HepG2 (cell line): ENCODE results near the gene HINFP. TPM values are rescaled to one million over a fixed set of nuclear protein-coding genes. Genes with fewer than 3 reads are reported as not detected.

Experiments
- ADNP ChIP-seq: sonication (generic); formaldehyde crosslinking; IDR thresholded peaks from 2 replicates; pipeline ENCODE4 v1.4.0; 2020; ENCODE audit warnings: missing genetic modification reagents
- ATF6 ChIP-seq: sonication (generic); formaldehyde crosslinking; conservative IDR thresholded peaks from 2 replicates; pipeline ENCODE4 v1.4.0; 2020; ENCODE audit warnings: missing genetic modification reagents
- CBX2 ChIP-seq, 2 experiments: fragments of 200-600 bp in 1 of 2; sonication (generic); formaldehyde crosslinking in 1 of 2; IDR thresholded peaks; 2 replicates each; pipeline versions ENCODE4 v1.7.0 to v1.8.1; 2018 to 2022; ENCODE audit warnings: low read depth in 2 of 2, low read length in 1 of 2, mild to moderate bottlenecking in 1 of 2, missing genetic modification reagents in 1 of 2
- ELF3 ChIP-seq: IDR thresholded peaks from 2 replicates; pipeline ENCODE4 v1.6.1; 2016; ENCODE audit warnings: missing genetic modification reagents, missing compliant biosample characterization
- ETV5 ChIP-seq: IDR thresholded peaks from 2 replicates; pipeline ENCODE4 v1.6.1; 2018; ENCODE audit warnings: missing biosample characterization, missing genetic modification reagents, inconsistent platforms, borderline replicate concordance
- GATA4 ChIP-seq: sonication (generic); IDR thresholded peaks from 2 replicates; pipeline ENCODE4 v1.6.1; 2016; ENCODE audit warnings: antibody characterized with exemption, low read depth, borderline replicate concordance
- GATAD1 ChIP-seq: IDR thresholded peaks from 2 replicates; pipeline ENCODE4 v1.6.1; 2016; ENCODE audit warnings: missing genetic modification reagents, missing compliant biosample characterization
- HNRNPL ChIP-seq: fragments of 200-400 bp; formaldehyde crosslinking; IDR thresholded peaks from 2 replicates; pipeline ENCODE4 v1.6.1; 2017; ENCODE audit warnings: mild to moderate bottlenecking, low read depth, low read length
- KDM3A ChIP-seq: IDR thresholded peaks from 2 replicates; pipeline ENCODE4 v1.6.1; 2018; ENCODE audit warnings: low read depth, missing compliant biosample characterization
- KMT2B ChIP-seq: IDR thresholded peaks from 2 replicates; pipeline ENCODE4 v1.6.1; 2016; ENCODE audit warnings: missing genetic modification reagents, missing compliant biosample characterization
- LBX2 ChIP-seq: sonication (generic); formaldehyde crosslinking; IDR thresholded peaks from 2 replicates; pipeline ENCODE4 v1.5.0; 2020; ENCODE audit warnings: missing genetic modification reagents, mild to moderate bottlenecking, borderline replicate concordance
- MATR3 ChIP-seq: sonication (generic); formaldehyde crosslinking; IDR thresholded peaks from 2 replicates; pipeline ENCODE4 v1.4.0; 2020; ENCODE audit warnings: missing genetic modification reagents
- MTF1 ChIP-seq: sonication (generic); formaldehyde crosslinking; IDR thresholded peaks from 2 replicates; pipeline ENCODE4 v1.5.0; 2020; ENCODE audit warnings: missing genetic modification reagents
- MYNN ChIP-seq: sonication (generic); formaldehyde crosslinking; IDR thresholded peaks from 2 replicates; pipeline ENCODE4 v1.4.0; 2020; ENCODE audit warnings: mild to moderate bottlenecking, low read depth, missing genetic modification reagents
- NCOA2 ChIP-seq: sonication (generic); formaldehyde crosslinking; IDR thresholded peaks from 2 replicates; pipeline ENCODE4 v1.8.0; 2022; ENCODE audit warnings: inconsistent platforms
- SIN3B ChIP-seq: fragments of 150-350 bp; IDR thresholded peaks from 2 replicates; pipeline ENCODE4 v1.6.1; 2014; ENCODE audit warnings: low read length
- SMC3 ChIP-seq: IDR thresholded peaks from 2 replicates; pipeline ENCODE4 v1.6.1; 2011; ENCODE audit warnings: low read length, improper control_type of control experiment
- THAP9 ChIP-seq: sonication (generic); formaldehyde crosslinking; IDR thresholded peaks from 2 replicates; pipeline ENCODE4; 2020; ENCODE audit warnings: missing genetic modification reagents, mild to moderate bottlenecking, borderline replicate concordance
- TMF1 ChIP-seq: sonication (generic); formaldehyde crosslinking; IDR thresholded peaks from 2 replicates; pipeline ENCODE4 v1.8.1; 2022; ENCODE audit warnings: low read depth, missing genetic modification reagents
- XBP1 ChIP-seq: sonication (generic); formaldehyde crosslinking; IDR thresholded peaks from 2 replicates; pipeline ENCODE4 v1.5.0; 2020; ENCODE audit warnings: missing genetic modification reagents
- ZNF232 ChIP-seq: sonication (generic); formaldehyde crosslinking; IDR thresholded peaks from 2 replicates; pipeline ENCODE4 v1.4.0; 2020; ENCODE audit warnings: missing genetic modification reagents, borderline replicate concordance
- ZNF24 ChIP-seq: fragments of 450-650 bp; IDR thresholded peaks from 2 replicates; pipeline ENCODE4 v1.6.1; 2017; ENCODE audit warnings: antibody characterized with exemption, mild to moderate bottlenecking
- ZNF572 ChIP-seq: sonication (generic); formaldehyde crosslinking; IDR thresholded peaks from 2 replicates; pipeline ENCODE4 v1.5.1; 2020; ENCODE audit warnings: mild to moderate bottlenecking, missing genetic modification reagents
- ZNF616 ChIP-seq: sonication (generic); formaldehyde crosslinking; IDR thresholded peaks from 2 replicates; pipeline ENCODE4 v1.5.0; 2020; ENCODE audit warnings: low read depth, mild to moderate bottlenecking, missing genetic modification reagents
- ZNF770 ChIP-seq: sonication (generic); formaldehyde crosslinking; IDR thresholded peaks from 2 replicates; pipeline ENCODE4 v1.5.0; 2020; ENCODE audit warnings: mild to moderate bottlenecking, missing genetic modification reagents
- polyA plus RNA-seq, 8 experiments: library from polyadenylated mRNA; depleted of rRNA in 3 of 8; stranded (reverse) in 7 of 8; unstranded in 1 of 8; fragments of >200 nt; fragmentation: Illumina TruSeq in 4 of 8; extraction: Trizol in 4 of 8; gene quantifications; 2 replicates each; pipeline versions ENCODE4 v1.2.1 to v1.2.3, GENCODE V29; 2011 to 2016; ENCODE audit warnings: low read depth in 4 of 8, missing spikeins in 1 of 8, mixed read lengths in 1 of 8; ENCODE audit not compliant: insufficient read depth in 1 of 8
- total RNA-seq, 5 experiments: library from RNA; depleted of rRNA; stranded (reverse); fragments of >200 nt; fragmentation: Illumina TruSeq; extraction: Trizol; gene quantifications; 2 replicates each; pipeline ENCODE4 v1.2.3, GENCODE V29; 2016; ENCODE audit warnings: low read depth in 1 of 5

Gene HINFP
- total and polyA plus RNA-seq, 2 of the 13 experiments (the other 11 are each of a cell fraction or from before 2014, with no cell fraction given): 15.1 to 21.4 TPM

GRCh38 chr11:119084663-119085436 lies 36.5 kb upstream of the HINFP start, which contains the start of gene HMBS (continued):
- TF ChIP-seq NCOA2 (CRISPR knock-in tag) (no peak), GATA4 (no peak; the same call in 1 of the 2 replicates), MATR3 (CRISPR knock-in tag) (no peak), ZNF232 (CRISPR knock-in tag) (no peak), KDM3A (CRISPR knock-in tag) (no peak), LBX2 (CRISPR knock-in tag) (no peak), SIN3B (peak; percentile 32; the same call in 1 of the 2 replicates), MTF1 (CRISPR knock-in tag) (no peak), XBP1 (CRISPR knock-in tag) (no peak), KMT2B (no peak), ATF6 (CRISPR knock-in tag) (no peak), THAP9 (CRISPR knock-in tag) (peak; percentile 34; the same call in 1 of the 2 replicates), CBX2 (IDR thresholded peaks at IDR 0.05; ENCODE audit: low read depth, low read length) (no peak), CBX2 (CRISPR knock-in tag; IDR thresholded peaks at IDR 0.05; ENCODE audit: low read depth) (no peak), ZNF572 (no peak), HNRNPL (no peak), TMF1 (no peak), GATAD1 (CRISPR knock-in tag) (peak; percentile 91), ZNF24 (no peak), ADNP (CRISPR knock-in tag) (no peak), MYNN (CRISPR knock-in tag) (no peak), ETV5 (CRISPR knock-in tag) (peak; percentile 56), ZNF616 (CRISPR knock-in tag) (no peak), ELF3 (CRISPR knock-in tag) (no peak; the same call in 1 of the 2 replicates), ZNF770 (peak; percentile 90), SMC3 (no peak)
